Activated CD8-positive, alpha-beta memory T cell treated with anti-CD3 and anti-CD28 coated beads for 36 hours (primary cell): ENCODE measurements around the gene SLC35E3. TPM values are rescaled to one million over a fixed set of nuclear protein-coding genes. Genes with fewer than 3 reads are reported as not detected.

ENCODE experiments used
- CTCF ChIA-PET: fragments of 350-600 bp; sonication (Branson Sonifier 250); formaldehyde crosslinking; loops from one replicate; lab custom pipeline; 2021; ENCODE audit warnings: antibody characterized with exemption; lab: Charles Lee
- POLR2A ChIA-PET: fragments of 350-600 bp; sonication (Branson Sonifier 250); formaldehyde crosslinking; loops from one replicate; lab custom pipeline; 2021; ENCODE audit warnings: antibody characterized with exemption; lab: Charles Lee
- total RNA-seq, 2 experiments: library from RNA; stranded (reverse); gene quantifications; one replicate each; pipeline ENCODE4 v1.2.3, GENCODE V29; 2021

Gene SLC35E3
- total RNA-seq, 2 experiments from 2014 or later: 5.6 to 6.0 TPM

- CTCF ChIA-PET: interaction anchor here (0.6 kb wide), 1 partner anchor 534 kb away, joined by 3 read pairs; no protein-coding TSS in a partner anchor
These were observed 78.7 kb downstream of the SLC35E3 start for GRCh38 chr12:68824597-68825250.

GRCh38 chr12:68825569-68826217, 79.7 kb downstream of the SLC35E3 start:
- ChIA-PET CTCF (no interaction called here), POLR2A (interaction anchor here (0.7 kb wide), 1 partner anchor 63 kb away, joined by 4 read pairs; no protein-coding TSS in a partner anchor)

More at GRCh38 chr12:68824597-68825250, 78.7 kb downstream of the SLC35E3 start:
- POLR2A ChIA-PET: no interaction called here

GRCh38 chr12:68827895-68828671, 82.1 kb downstream of the SLC35E3 start:
- POLR2A ChIA-PET: no interaction called here

GRCh38 chr12:68828672-68829068, 82.7 kb downstream of the SLC35E3 start:
- POLR2A ChIA-PET: no interaction called here
- CTCF ChIA-PET: no interaction called here

More at GRCh38 chr12:68827895-68828671, 82.1 kb downstream of the SLC35E3 start:
- CTCF ChIA-PET: no interaction called here

Other genes with a start within 250 kb of the SLC35E3 start
- 100 to 1,000 TPM; 278 to 289 TPM for gene RAP1B, start 135.3 kb upstream of the SLC35E3 start, total RNA-seq
- 100 to 1,000 TPM; 149 to 151 TPM for gene NUP107, start 59.2 kb upstream of the SLC35E3 start, total RNA-seq
- 100 to 1,000 TPM; 176 to 196 TPM for gene MDM2, start 62.0 kb downstream of the SLC35E3 start, total RNA-seq
- gene CPM, start 187.0 kb downstream of the SLC35E3 start, total RNA-seq: 1 to 10 TPM; 1.8 to 2.7 TPM